ENCODE data around the gene TRIM66.

TRIM66 gene

DNA sequence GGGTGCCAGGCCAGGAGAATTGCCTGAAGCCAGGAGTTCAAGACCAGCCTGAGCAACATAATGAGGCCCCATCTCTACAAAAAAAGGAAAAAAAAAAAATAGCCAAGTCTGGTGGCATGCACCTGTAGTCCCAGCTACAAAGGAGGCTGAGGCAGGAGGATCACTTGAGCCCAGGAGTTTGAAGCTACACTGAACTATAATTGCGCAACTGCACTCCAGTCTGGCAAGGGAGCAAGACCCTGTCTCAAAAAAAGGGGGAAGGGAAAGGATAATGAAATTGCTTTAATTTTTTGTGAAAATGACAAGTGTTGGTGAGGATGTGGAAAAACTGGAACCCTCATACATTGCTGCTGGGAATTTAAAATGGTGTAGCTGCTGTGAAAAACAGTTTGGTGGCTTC is 107.7 kb downstream of the TRIM66 start:
- peaks cover 19% of the 10 kb centered on the region for H3K9me3 Mint-ChIP-seq
- no peak overlapping the region for H3K4me3 Mint-ChIP-seq
- H3K4me1 Mint-ChIP-seq = no peaks in the 10 kb centered on the region
- no peaks in the 10 kb centered on the region for H3K27me3 Mint-ChIP-seq (ENCODE audit: low read depth, poor library complexity)
- no peak for DNase-seq
- peaks cover 11% of the 10 kb centered on the region for H3K36me3 Mint-ChIP-seq (ENCODE audit: low read depth)
- no peak for TF ChIP-seq CTCF (IDR thresholded peaks at IDR 0.05)
- H3K27ac Mint-ChIP-seq = no peak overlapping the region

GRCh38 chr11:8573777-8574176 is 108.7 kb downstream of the TRIM66 start:
- H3K27ac Mint-ChIP-seq = no peak overlapping the region
- H3K4me3 Mint-ChIP-seq = no peak overlapping the region
- peaks cover 10% of the 10 kb centered on the region for H3K9me3 Mint-ChIP-seq
- H3K27me3 Mint-ChIP-seq (ENCODE audit: low read depth, poor library complexity) = no peaks in the 10 kb centered on the region
- no peak for DNase-seq
- H3K36me3 Mint-ChIP-seq (ENCODE audit: low read depth) = peaks cover 6% of the 10 kb centered on the region
- no peak for TF ChIP-seq CTCF (IDR thresholded peaks at IDR 0.05)
- no peaks in the 10 kb centered on the region for H3K4me1 Mint-ChIP-seq

GRCh38 chr11:8567602-8568198 is 114.8 kb downstream of the TRIM66 start:
- Mint-ChIP-seq H3K9me3 (no peaks in the 10 kb centered on the region), H3K27ac (no peak overlapping the region), H3K4me1 (peaks cover 14% of the 10 kb centered on the region), H3K27me3 (ENCODE audit: low read depth, poor library complexity) (no peaks in the 10 kb centered on the region), H3K36me3 (ENCODE audit: low read depth) (no peaks in the 10 kb centered on the region), H3K4me3 (no peak overlapping the region)
- TF ChIP-seq CTCF (IDR thresholded peaks at IDR 0.05) = no peak
- no peak for DNase-seq

DNA sequence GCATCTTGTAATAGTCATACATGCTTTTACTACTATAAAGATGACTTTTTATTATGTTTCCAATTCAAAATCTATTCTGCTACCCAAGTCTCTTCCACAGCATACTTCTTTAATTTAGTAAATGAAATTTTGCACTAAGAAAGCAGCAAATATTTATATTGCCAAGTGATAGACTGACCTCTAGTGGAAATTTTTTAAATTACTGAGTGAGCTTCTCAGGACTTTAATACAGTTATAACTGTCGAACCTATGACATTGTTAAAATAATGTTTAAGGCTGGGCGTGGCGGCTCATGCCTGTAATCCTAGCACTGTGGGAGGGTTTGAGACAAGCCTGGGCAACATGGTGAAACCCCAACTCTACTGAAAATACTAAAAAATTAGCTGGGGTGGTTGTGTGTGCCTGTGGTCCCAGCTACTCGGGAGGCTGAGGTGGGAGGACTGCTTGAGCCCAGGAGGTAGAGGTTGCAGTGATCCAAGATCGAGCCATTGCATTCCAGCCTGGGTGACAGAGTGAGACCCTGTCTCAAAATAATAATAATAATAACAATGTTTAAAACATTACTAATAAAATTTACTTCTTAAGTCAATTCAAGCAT is 115.8 kb downstream of the TRIM66 start:
- TF ChIP-seq CTCF (IDR thresholded peaks at IDR 0.05) = peak; percentile 70
- H3K4me1 Mint-ChIP-seq = peaks cover 14% of the 10 kb centered on the region
- no peak overlapping the region for H3K27ac Mint-ChIP-seq
- no peaks in the 10 kb centered on the region for H3K27me3 Mint-ChIP-seq (ENCODE audit: low read depth, poor library complexity)
- no peak overlapping the region for H3K4me3 Mint-ChIP-seq
- DNase-seq = peak; percentile 16
- H3K9me3 Mint-ChIP-seq = peaks cover 9% of the 10 kb centered on the region
- H3K36me3 Mint-ChIP-seq (ENCODE audit: low read depth) = peaks cover 9% of the 10 kb centered on the region

DNA sequence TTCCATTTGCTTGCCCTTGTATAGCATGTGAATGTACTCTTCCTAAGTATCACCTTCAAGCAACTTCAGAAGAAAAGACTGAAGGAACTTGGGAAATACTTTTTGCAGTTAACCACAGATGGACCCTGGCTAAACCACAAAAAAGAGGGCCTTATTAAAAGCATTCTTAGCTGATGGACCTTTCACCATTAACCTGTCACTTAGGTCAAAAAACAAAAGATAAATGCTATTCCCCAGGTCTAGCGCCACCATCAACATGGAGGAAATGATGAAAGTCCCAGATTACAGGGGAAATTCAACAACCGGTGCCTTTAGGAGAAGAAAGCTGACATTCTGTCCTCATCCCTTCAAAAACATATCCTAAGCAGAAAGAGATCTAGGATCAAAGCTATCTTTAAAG is 117.9 kb downstream of the TRIM66 start:
- H3K4me1 Mint-ChIP-seq = peaks cover 14% of the 10 kb centered on the region
- TF ChIP-seq CTCF (IDR thresholded peaks at IDR 0.05) = no peak
- no peak overlapping the region for H3K4me3 Mint-ChIP-seq
- no peak overlapping the region for H3K27ac Mint-ChIP-seq
- H3K9me3 Mint-ChIP-seq = peaks cover 24% of the 10 kb centered on the region
- H3K27me3 Mint-ChIP-seq (ENCODE audit: low read depth, poor library complexity) = peaks cover 3% of the 10 kb centered on the region
- H3K36me3 Mint-ChIP-seq (ENCODE audit: low read depth) = peaks cover 24% of the 10 kb centered on the region
- no peak for DNase-seq

Measured in nephron progenitor cell (in vitro differentiated cells).